GM12864 (cell line): ENCODE data around the gene STEAP3.

Experiments
- DNase-seq: peaks from one replicate; pipeline ENCODE4 v3.0.0-alpha.2; 2011; ENCODE audit warnings: low read depth
- H3K4me3 ChIP-seq: 2 replicates; pipeline ENCODE4 v1.5.1; 2011; ENCODE audit warnings: mild to moderate bottlenecking, low read depth, low read length, control low read depth
- TF ChIP-seq, protein P1 (sequence below): IDR thresholded peaks from 2 replicates; pipeline ENCODE4 v1.5.1; 2011; ENCODE audit warnings: low read depth, mild to moderate bottlenecking, moderate library complexity, low read length, control low read depth, inconsistent platforms; ENCODE audit errors: missing control alignments

Gene STEAP3

DNA sequence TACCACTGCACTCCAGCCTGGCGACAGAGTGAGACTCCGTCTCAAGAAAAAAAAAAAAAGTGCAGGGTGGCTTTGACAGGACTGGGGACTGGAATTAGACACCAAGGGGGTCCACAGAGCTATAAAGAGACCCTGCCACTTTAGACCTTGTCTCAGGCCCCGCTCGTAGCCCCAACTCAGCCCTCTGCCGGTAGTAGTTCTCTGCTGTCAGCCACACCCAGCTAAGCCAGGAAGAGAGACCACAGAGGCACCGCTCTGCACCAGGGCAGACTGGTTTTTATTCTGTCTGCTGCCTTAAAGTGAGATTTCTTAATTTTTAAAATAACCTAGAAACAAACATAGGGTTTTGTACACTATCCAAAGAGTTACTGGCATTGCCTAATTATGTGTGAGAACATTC lies 66.0 kb downstream of the STEAP3 start:
- H3K4me3 ChIP-seq: no peak overlapping the region
- no peak for DNase-seq
- TF ChIP-seq, protein P1, sequence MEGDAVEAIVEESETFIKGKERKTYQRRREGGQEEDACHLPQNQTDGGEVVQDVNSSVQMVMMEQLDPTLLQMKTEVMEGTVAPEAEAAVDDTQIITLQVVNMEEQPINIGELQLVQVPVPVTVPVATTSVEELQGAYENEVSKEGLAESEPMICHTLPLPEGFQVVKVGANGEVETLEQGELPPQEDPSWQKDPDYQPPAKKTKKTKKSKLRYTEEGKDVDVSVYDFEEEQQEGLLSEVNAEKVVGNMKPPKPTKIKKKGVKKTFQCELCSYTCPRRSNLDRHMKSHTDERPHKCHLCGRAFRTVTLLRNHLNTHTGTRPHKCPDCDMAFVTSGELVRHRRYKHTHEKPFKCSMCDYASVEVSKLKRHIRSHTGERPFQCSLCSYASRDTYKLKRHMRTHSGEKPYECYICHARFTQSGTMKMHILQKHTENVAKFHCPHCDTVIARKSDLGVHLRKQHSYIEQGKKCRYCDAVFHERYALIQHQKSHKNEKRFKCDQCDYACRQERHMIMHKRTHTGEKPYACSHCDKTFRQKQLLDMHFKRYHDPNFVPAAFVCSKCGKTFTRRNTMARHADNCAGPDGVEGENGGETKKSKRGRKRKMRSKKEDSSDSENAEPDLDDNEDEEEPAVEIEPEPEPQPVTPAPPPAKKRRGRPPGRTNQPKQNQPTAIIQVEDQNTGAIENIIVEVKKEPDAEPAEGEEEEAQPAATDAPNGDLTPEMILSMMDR: no peak

DNA sequence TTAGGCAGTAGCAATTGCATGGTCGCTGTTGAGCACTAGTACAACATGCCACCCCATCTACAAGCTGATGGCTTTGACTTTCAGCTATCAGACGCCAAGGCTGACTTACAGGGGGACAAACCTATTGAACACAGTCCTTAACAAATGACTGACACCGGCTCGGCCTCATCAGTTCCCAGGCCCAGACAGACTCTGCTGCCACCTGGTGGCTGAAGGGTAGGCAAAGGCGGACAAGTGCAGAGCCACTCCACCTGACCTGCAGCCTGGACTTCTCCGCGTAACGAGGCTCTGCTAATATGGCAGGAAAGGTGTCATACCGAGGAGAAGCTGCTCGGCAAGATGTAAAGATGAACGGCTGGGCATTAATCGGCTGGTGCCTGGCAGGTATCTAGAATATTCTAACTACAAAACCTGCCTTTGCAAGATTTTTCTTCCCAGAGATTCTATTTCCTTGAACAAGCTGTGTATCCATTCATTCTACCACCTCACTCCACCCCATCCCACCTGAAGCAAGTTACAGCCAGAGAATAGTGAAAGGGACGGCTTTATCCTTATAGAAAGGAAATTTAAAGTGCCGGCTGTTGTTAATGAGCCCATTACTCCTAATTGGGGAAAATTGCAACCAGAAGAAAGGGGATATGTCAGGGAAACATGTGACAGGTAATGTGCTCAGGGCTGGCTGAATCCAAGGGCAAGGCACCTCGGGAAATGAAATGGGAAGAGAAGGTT lies 67.4 kb downstream of the STEAP3 start:
- TF ChIP-seq, protein P1: peak; percentile 98
- no peak overlapping the region for H3K4me3 ChIP-seq
- DNase-seq: peak; percentile 44

DNA sequence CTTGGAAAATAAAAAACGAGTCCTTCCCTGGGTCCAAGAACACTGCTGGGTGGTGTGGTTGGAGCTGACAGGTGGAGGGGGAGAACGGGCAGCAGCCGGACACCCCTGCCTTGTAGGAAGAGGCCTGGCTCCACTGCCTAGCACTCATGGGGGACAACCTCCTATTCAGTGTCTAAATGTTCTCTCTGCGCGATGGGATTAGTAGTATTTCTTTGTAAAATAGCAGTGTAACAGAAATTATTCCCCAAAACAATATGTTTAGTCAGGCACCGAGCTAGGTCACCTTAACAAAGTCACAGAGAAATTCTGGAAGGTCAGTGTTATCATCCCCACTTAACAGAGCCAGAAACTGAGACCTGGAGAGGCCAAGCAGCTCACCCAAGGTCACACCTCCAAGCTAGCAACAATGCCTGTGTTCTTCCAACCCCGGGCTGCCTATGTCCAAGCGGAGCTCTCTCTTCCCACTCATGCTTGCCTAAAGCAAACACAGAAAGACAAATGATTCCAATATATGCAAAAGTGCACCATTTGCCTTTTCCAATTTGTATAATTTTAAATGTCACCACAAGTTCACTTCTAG lies 68.0 kb downstream of the STEAP3 start:
- no peak overlapping the region for H3K4me3 ChIP-seq
- TF ChIP-seq, protein P1: no peak
- DNase-seq: no peak

DNA sequence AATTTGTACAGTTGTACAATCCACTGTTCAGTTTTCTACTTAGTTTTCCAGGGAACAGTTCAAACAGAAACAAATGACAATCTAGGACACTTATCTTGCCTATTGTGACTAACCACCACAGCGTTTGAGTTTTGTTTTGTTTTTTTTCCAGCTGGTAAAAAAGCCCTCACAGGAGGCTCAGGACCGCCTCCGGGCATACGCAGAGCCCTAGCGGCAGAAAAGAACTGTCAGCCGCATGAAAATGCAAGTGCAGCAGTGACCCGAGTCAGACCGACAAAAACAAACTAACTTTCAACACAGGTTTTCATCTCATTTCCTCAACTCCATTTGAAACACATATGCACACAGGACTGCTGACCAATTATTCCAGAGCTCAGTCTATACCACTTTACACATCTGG lies 68.6 kb downstream of the STEAP3 start:
- no peak for DNase-seq
- TF ChIP-seq, protein P1: no peak
- no peak overlapping the region for H3K4me3 ChIP-seq

DNA sequence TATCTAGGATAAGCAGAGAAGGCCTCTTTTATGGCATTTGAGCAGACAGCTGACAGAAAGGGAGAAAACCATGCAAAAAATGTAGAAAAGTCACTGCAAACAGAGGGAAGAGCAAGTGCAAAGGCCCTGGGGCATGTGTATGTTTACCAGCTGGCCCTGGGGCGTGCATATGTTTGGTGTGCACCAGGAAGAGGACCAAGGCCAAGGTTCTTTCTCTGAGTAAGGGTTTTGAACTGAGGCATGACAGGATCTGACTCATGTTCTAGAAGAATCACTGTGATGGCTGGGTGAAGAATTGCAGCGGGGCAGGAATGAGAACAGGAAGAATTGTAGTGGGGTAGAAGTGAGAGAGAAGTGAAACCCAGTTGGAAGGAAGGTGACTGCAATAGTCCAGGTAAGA lies 69.6 kb downstream of the STEAP3 start:
- DNase-seq: no peak
- TF ChIP-seq, protein P1: no peak
- H3K4me3 ChIP-seq: no peak overlapping the region

DNA sequence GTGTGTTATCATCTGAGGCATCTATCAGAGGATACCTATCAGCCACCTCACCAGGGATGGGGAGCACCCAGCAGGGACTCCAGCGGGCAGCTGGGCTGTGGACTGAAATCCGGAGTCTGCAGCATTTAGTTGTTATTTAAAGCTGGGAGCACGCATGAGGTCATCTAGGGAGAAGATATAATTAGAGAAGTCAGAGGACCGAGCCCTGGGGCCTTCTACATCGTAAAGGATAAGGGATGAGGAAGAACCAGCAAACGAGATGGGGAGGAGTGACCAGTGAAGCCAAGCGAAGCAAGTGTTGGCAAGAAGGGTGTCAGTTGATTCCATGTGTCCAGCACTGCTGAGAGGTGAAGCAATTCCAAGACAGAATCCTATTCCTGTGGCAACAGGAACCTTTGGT lies 70.3 kb downstream of the STEAP3 start:
- TF ChIP-seq, protein P1: no peak
- DNase-seq: no peak
- H3K4me3 ChIP-seq: no peak overlapping the region

DNA sequence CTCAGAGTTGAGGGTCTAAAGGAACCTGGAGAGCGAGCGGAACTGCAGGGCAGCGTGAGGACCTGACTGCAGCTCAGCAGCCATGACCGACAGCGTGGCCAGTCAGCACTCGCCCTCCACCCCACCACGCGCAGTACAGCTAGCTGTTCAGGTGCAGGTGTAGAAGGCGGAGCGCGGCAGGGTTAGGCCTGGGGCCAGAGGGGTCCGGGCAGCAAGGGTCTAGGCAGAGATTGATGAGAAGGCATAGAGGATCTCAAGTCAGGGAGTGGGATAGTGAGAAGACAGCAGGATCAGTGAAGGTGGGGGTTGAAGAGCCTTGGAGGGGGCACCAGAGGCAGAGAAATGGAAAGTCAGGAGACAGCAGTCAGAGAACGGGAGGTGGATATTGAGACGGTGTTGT lies 71.0 kb downstream of the STEAP3 start:
- no peak for DNase-seq
- no peak overlapping the region for H3K4me3 ChIP-seq
- TF ChIP-seq, protein P1: no peak
